G401 (cell line): ENCODE results near the gene PKN3. TPM values are rescaled to one million over a fixed set of nuclear protein-coding genes. Genes with fewer than 3 reads are reported as not detected.

Experiments used
- DNase-seq: peaks from one replicate; pipeline ENCODE4 v3.0.0-alpha.2; 2015; ENCODE audit warnings: low spot score
- in situ Hi-C: cut with HindIII; loops from 2 replicates; pipeline ENCODE4 v1.10.0; 2016; ENCODE audit warnings: low sequenced_read_pairs, mixed read lengths
- total RNA-seq: library from RNA; depleted of rRNA; stranded (reverse); fragments of >200 nt; shearing (Covaris generic); gene quantifications from 2 replicates; pipeline ENCODE4 v1.2.3, GENCODE V29; 2014

PKN3 gene
- total RNA-seq, 1 experiment from 2014 or later: 36.7 TPM

GRCh38 chr9:128729766-128730517 is 27.6 kb downstream of the PKN3 start:
- in situ Hi-C loops: loop anchor here (5.0 kb wide), 1 partner anchor 77 kb away; no protein-coding TSS in a partner anchor
- DNase-seq: peak; percentile 54

- DNase-seq: no peak
- in situ Hi-C loops: no loop called here
These were observed 28.8 kb downstream of the PKN3 start for GRCh38 chr9:128731093-128731492.

DNA sequence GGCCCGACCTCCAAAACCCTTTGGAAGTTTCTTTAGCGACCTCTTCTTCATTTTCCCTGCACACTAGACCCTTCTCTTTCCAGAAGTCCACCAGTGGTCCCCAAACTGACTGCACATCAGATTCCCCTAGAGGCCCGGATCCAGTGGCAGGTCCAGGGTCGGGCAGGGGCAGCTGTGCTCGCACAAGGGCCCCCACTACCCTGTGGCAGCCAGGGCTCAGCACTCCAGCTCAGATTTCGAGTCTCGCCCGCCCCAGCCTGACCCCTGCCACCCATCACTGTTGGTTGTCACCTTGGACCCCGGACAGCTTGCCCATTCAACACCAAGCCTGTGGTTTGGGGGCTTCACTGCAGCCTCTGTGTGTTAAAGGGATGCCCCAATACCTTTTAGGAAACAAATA is 29.4 kb downstream of the PKN3 start:
- in situ Hi-C loops: no loop called here

GRCh38 chr9:128732576-128732975 is 30.3 kb downstream of the PKN3 start:
- DNase-seq: no peak
- in situ Hi-C loops: no loop called here

More for the DNA sequence above, 29.4 kb downstream of the PKN3 start:
- no peak for DNase-seq

DNA sequence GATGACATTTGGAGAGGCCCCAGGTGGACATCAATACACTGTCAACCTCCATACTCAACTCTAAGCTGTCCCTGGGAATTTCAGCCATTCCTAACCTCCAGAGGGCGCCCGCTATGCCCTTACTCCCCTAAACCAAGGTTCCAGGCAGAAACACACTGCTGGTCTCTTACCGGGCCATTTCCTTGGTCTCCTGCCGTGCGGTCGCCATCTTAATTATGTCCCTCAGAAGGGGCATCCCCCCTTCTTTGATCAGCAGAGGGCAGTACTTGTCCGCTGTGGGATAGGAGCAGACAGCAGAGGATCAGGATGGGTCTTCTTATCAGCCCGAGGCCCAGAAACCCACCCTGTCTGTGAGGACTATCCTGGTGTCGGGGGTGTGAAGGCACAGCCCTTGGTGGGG is 31.0 kb downstream of the PKN3 start:
- in situ Hi-C loops: no loop called here
- peak; percentile 73 for DNase-seq

DNA sequence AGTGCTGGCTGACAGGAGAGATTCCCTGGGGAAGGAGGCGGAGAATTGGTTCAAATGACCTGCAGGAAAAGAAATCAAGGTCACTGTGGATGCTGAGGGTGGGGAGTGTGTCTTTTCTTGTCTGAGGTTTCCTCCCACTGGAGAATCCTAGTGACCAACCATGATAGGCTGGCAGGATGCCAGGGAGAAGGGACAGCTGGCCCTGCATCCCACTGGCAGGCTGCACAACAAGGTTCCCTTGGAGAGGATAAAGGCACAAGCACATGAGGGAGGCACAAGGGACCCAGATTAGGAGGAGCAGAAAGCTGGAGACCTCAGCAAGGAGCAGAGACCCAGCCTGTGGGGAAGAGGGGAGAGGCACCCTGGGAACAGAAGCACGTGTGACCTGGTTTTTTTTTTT is 33.1 kb downstream of the PKN3 start:
- in situ Hi-C loops: no loop called here
- DNase-seq: peak; percentile 72

DNA sequence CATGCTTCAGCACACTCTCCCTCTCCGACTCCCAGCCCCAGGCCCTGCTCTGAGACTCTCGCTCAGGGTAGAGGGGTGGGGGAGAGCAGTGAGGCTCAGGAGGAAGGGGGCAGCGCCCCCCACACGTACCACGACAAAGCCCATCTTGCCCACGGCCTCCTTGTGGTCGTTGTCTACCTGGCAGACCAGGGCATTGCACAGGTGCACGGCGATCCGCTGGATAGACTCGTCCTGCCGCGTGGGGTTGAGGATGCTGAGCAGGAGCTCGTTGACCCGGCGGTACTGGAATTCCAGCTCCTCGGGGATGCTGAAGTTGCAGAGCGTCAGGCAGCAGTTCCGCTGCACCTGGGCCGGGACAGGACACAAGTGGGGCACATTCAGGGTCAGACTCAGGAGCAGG is 40.1 kb downstream of the PKN3 start:
- no peak for DNase-seq
- in situ Hi-C loops: no loop called here

DNA sequence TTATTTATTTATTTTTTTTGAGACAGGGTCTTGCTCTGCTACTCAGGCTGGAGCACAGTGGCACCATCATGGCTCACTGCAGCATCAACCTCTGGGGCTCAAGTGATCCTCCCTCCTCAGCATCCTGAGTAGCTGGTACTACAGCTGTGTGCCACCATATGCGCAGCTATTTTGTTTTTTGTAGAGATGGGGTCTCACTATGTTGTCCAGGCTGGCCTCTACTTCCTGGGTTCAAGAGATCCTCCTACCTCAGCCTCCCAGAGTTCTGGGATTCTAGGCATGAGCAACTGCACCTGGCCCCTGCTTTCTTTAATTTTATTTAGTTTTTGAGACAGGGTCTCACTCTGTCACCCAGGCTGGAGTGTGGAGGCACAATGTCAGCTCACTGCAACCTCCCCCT is 41.1 kb downstream of the PKN3 start:
- no peak for DNase-seq
- in situ Hi-C loops: no loop called here

DNA sequence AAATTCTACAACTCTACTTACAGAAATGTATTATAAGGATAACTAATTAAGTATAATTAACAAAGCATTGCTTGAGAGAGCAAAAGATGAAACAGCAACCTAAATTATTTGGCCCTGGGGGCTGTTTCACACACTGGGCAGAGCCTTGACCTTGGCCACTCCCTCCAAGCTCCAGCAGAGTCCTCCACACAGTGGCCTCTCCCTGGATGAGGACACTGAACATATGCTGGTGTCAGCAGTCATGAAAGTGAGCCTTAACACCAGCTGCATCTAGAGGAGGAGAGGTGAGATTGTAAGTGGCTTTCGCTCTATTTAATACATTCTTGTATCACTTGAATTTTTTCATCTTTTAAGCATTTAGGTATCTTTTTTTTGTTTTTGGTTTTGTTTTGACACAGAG is 44.9 kb downstream of the PKN3 start:
- no peak for DNase-seq

DNA sequence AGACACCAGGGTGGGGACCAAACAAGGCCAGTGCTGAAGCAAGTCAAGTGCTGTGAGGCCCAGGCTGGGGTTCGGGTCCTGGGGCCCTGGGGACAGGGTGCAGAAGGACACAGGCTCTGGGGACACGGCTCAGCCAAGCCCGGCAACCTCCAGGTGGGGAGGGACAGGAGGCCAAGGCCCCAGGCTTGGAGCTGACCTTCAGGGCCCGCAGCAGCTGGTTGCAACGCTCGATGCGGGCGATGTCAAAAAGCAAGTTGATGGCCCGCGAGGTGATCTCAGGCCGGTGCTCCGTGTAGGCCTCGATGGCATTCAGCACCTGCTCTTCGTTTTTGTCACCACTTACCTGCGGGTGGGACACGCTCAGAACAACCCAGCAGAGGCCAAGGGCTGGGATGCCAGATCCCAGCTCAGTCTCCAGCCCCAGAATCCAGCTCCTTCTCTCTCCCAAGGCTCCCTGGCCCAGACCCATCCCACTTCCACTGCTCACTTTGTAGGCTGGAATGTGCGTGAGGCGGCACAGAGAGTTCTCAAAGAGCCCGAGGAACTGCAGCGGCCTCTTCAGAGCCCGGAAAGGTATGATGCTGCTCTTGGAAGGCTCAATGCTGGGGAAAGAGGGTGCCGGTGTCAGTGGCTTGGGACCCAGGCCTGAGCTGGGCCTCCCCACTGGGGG is 48.8 kb downstream of the PKN3 start:
- in situ Hi-C loops: no loop called here
- DNase-seq: no peak

More for the DNA sequence above, 44.9 kb downstream of the PKN3 start:
- in situ Hi-C loops: no loop called here

DNA sequence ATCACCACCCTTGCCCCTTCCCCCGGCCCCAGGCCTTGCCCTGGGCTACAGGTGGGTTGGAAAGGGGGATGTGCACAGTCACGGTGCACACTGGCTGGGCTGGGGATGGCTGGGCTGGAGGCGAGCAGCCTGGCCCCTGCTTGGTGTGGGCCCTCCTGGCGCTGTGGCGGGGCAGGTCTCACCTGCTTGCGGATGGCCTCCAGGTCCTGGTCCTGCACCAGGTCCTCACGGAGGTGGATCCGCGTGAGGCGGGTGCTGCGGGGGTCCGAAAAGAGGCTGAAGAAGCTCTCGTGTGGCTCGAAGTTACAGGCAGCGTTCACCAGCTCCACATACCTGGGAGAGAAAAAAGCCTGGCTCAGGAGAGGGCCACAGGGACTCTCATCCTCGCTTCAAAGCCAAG is 51.3 kb downstream of the PKN3 start:
- no peak for DNase-seq
- in situ Hi-C loops: no loop called here

- DNase-seq: no peak
- in situ Hi-C loops: no loop called here
These were observed 55.3 kb downstream of the PKN3 start for GRCh38 chr9:128757602-128758001.

GRCh38 chr9:128762671-128763449 is 60.6 kb downstream of the PKN3 start:
- no peak for DNase-seq
- in situ Hi-C loops: no loop called here

DNA sequence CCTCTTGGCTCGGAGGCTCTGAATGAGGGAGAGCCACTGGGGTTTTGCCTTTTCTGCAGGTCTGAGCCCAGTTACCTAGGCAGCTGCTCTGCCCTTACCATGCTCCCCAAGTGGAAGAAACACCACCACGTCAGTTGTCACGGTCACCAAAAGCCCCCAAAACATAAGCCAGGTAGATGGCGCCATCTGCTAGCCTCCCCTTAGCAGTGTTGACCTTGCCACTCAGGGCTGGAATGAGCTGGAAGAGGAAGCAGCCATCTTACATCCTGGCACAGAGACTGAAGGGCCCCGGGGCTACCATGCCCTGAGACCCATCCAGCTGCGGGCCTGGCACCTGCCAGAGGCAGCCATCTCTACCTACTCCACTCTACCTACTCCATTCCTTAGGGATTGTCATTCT is 62.1 kb downstream of the PKN3 start:
- in situ Hi-C loops: no loop called here
- DNase-seq: no peak

DNA sequence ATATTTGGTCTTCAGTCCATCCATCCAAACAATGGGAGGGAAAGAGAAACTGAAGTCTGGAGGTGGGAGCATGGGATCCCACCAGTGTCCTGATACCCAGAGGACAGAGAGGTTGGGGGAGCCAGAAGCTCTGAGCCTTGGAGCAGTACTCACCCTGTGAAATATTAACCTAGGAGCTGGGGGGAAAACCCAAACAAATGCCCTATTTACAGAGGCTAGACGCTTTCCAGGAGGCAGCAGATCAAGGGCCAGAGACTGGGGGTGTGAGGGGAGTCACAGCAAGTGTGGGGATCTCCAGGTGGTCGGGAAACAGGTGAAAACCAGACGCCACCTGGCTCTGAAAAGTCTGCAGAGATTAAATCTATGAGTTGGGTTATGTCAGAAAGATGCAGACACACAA is 63.2 kb downstream of the PKN3 start:
- DNase-seq: no peak
- in situ Hi-C loops: loop anchor here (5.0 kb wide), 1 partner anchor 42 kb away; no protein-coding TSS in a partner anchor

DNA sequence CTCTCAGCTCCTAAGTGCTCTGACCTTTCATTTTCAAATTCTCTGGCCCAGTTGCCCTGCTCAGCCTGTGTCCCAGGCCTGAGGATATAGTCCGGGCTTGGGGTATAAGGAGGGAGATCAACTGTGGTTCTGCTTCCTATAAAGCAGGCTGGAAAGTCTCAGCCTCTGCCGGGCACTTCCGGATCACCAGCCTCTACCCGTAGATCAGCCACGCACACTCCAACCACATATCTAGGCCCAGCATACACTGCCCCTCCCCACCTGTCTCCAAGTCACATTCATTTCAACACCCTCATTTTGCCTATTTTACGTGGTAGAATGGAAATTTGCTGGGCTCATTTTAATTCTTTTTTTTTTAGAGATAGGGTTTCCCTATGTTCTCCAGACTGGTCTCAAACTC is 66.3 kb downstream of the PKN3 start:
- DNase-seq: no peak
- in situ Hi-C loops: loop anchor here (5.0 kb wide), 1 partner anchor 39 kb away; no protein-coding TSS in a partner anchor
